NCI-H446 treated with DMSO at 0.1 percent for 48 hours (cell line): Measurements from ENCODE around the gene BMPR1B.
"Not testable (repeated sequence)": the region's sequence is repeated elsewhere in the genome, so short reads cannot be mapped to it uniquely, and the experiment has no call there.

Source experiments
- DNase-seq: peaks from one replicate; lab custom pipeline; 2025; lab: John Stamatoyannopoulos, UW

The BMPR1B gene

GRCh38 chr4:94763005-94763404 lies 5.2 kb downstream of the BMPR1B start:
- DNase-seq, result no peak

- no peak for DNase-seq
Observed at GRCh38 chr4:94763500-94763899, 5.7 kb downstream of the BMPR1B start.

- DNase-seq, result no peak
Observed at GRCh38 chr4:94764069-94764468, 6.3 kb downstream of the BMPR1B start.

- no peak for DNase-seq
Observed at GRCh38 chr4:94765174-94765573, 7.4 kb downstream of the BMPR1B start.

- no peak for DNase-seq
Observed at GRCh38 chr4:94765648-94766047, 7.9 kb downstream of the BMPR1B start.

- no peak for DNase-seq
Observed at GRCh38 chr4:94766856-94767255, 9.1 kb downstream of the BMPR1B start.

GRCh38 chr4:94767446-94767845 lies 9.7 kb downstream of the BMPR1B start:
- no peak for DNase-seq

- no peak for DNase-seq
Observed at GRCh38 chr4:94782707-94783106, 25.0 kb downstream of the BMPR1B start.

- no peak for DNase-seq
Observed at GRCh38 chr4:94791701-94792100, 33.9 kb downstream of the BMPR1B start.

GRCh38 chr4:94798808-94799207 lies 41.1 kb downstream of the BMPR1B start:
- no peak for DNase-seq

- no peak for DNase-seq
Observed at GRCh38 chr4:94801016-94801415, 43.3 kb downstream of the BMPR1B start.

GRCh38 chr4:94802091-94802490 lies 44.3 kb downstream of the BMPR1B start:
- DNase-seq, result no peak

GRCh38 chr4:94803181-94803580 lies 45.4 kb downstream of the BMPR1B start:
- no peak for DNase-seq

GRCh38 chr4:94804650-94805049 lies 46.9 kb downstream of the BMPR1B start:
- DNase-seq, result no peak

- no peak for DNase-seq
Observed at GRCh38 chr4:94806376-94806775, 48.6 kb downstream of the BMPR1B start.

GRCh38 chr4:94811643-94812042 lies 53.9 kb downstream of the BMPR1B start:
- no peak for DNase-seq

GRCh38 chr4:94813221-94813620 lies 55.5 kb downstream of the BMPR1B start:
- no peak for DNase-seq

- DNase-seq, result no peak
Observed at GRCh38 chr4:94814237-94814636, 56.5 kb downstream of the BMPR1B start.

- no peak for DNase-seq
Observed at GRCh38 chr4:94819371-94820168, 61.8 kb downstream of the BMPR1B start.

- no peak for DNase-seq
Observed at GRCh38 chr4:94826206-94826605, 68.5 kb downstream of the BMPR1B start.

GRCh38 chr4:94827481-94828110 lies 69.8 kb downstream of the BMPR1B start:
- DNase-seq, result no peak

- DNase-seq, result no peak
Observed at GRCh38 chr4:94828882-94829281, 71.1 kb downstream of the BMPR1B start.

- DNase-seq, result no peak
Observed at GRCh38 chr4:94831607-94832006, 73.9 kb downstream of the BMPR1B start.

- not testable (repeated sequence) for DNase-seq
Observed at GRCh38 chr4:94832329-94832728, 74.6 kb downstream of the BMPR1B start.
